Endothelial cell (in vitro differentiated cells): ENCODE results near the gene RASAL2. TPM values are rescaled to one million over a fixed set of nuclear protein-coding genes. Genes with fewer than 3 reads are reported as not detected.
"Not testable (repeated sequence)": the region's sequence is repeated elsewhere in the genome, so short reads cannot be mapped to it uniquely, and the experiment has no call there.

Source experiments
- DNase-seq: peaks from one replicate; pipeline ENCODE4 v3.0.0; 2021; ENCODE audit warnings: low spot score
- H3K27ac Mint-ChIP-seq: one replicate; pipeline ENCODE4 v1.8.0; 2021; ENCODE audit warnings: mixed read lengths, inconsistent platforms; ENCODE audit not compliant: unreplicated experiment
- H3K27me3 Mint-ChIP-seq: one replicate; pipeline ENCODE4 v1.8.0; 2021; ENCODE audit warnings: mild to moderate bottlenecking, moderate library complexity, mixed read lengths, inconsistent platforms; ENCODE audit not compliant: unreplicated experiment
- H3K36me3 Mint-ChIP-seq: one replicate; pipeline ENCODE4 v1.8.0; 2021; ENCODE audit warnings: mild to moderate bottlenecking, low read depth, mixed read lengths, inconsistent platforms; ENCODE audit not compliant: unreplicated experiment
- H3K4me1 Mint-ChIP-seq: one replicate; pipeline ENCODE4 v1.8.0; 2021; ENCODE audit warnings: mild to moderate bottlenecking, mixed read lengths, inconsistent platforms; ENCODE audit not compliant: unreplicated experiment
- H3K4me3 Mint-ChIP-seq: one replicate; pipeline ENCODE4 v1.8.0; 2021; ENCODE audit warnings: mild to moderate bottlenecking, mixed read lengths, inconsistent platforms; ENCODE audit not compliant: unreplicated experiment
- H3K9me3 Mint-ChIP-seq: one replicate; pipeline ENCODE4 v1.8.0; 2021; ENCODE audit warnings: mixed read lengths, inconsistent platforms; ENCODE audit not compliant: unreplicated experiment
- CTCF ChIP-seq: fragments of 200-600 bp; sonication (generic); IDR thresholded peaks from one replicate; pipeline ENCODE4 v1.5.0; 2021; ENCODE audit warnings: antibody characterized with exemption; ENCODE audit not compliant: unreplicated experiment
- total RNA-seq: library from RNA; stranded (reverse); fragmentation: NEBNext Ultra II Directional; extraction: Animal tissue kit (Norgen Biotek cat#: 25700); gene quantifications from one replicate; pipeline ENCODE4 v1.2.1, GENCODE V29; 2021; ENCODE audit not compliant: unreplicated experiment

The RASAL2 gene
- total RNA-seq, 1 donor from 2014 or later = 82.1 TPM

- Mint-ChIP-seq H3K9me3 (no peaks in the 10 kb centered on the region), H3K4me3 (no peak overlapping the region), H3K27me3 (peaks cover 1% of the 10 kb centered on the region), H3K4me1 (peaks cover 11% of the 10 kb centered on the region), H3K27ac (no peak overlapping the region), H3K36me3 (no peaks in the 10 kb centered on the region)
- no peak for DNase-seq
- TF ChIP-seq CTCF = peak; percentile 68
These were observed 147.9 kb downstream of the RASAL2 start for GRCh38 chr1:178241837-178242236.

- TF ChIP-seq CTCF = no peak
- Mint-ChIP-seq H3K36me3 (peaks cover 11% of the 10 kb centered on the region), H3K4me3 (no peak overlapping the region), H3K4me1 (peaks cover 8% of the 10 kb centered on the region), H3K27ac (no peak overlapping the region), H3K27me3 (peaks cover 1% of the 10 kb centered on the region), H3K9me3 (no peaks in the 10 kb centered on the region)
- no peak for DNase-seq
These were observed 149.2 kb downstream of the RASAL2 start for GRCh38 chr1:178243119-178243518.

- Mint-ChIP-seq H3K27me3 (peaks cover 1% of the 10 kb centered on the region), H3K4me3 (no peak overlapping the region), H3K9me3 (no peaks in the 10 kb centered on the region), H3K27ac (no peak overlapping the region), H3K36me3 (peaks cover 18% of the 10 kb centered on the region), H3K4me1 (peaks cover 5% of the 10 kb centered on the region)
- no peak for TF ChIP-seq CTCF
- DNase-seq = no peak
These were observed 150.0 kb downstream of the RASAL2 start for GRCh38 chr1:178243890-178244289.

- not testable (repeated sequence) for DNase-seq, H3K27me3 Mint-ChIP-seq, H3K9me3 Mint-ChIP-seq, H3K27ac Mint-ChIP-seq
- peaks cover 29% of the 10 kb centered on the region for H3K36me3 Mint-ChIP-seq
- H3K4me3 Mint-ChIP-seq = peak overlapping the region; percentile 43
- H3K4me1 Mint-ChIP-seq = peaks cover 11% of the 10 kb centered on the region
These were observed 154.4 kb downstream of the RASAL2 start for GRCh38 chr1:178248284-178248683.

- DNase-seq, H3K9me3 Mint-ChIP-seq, H3K27me3 Mint-ChIP-seq: not testable (repeated sequence)
- H3K27ac Mint-ChIP-seq = peak overlapping the region; percentile 32
- peaks cover 17% of the 10 kb centered on the region for H3K4me1 Mint-ChIP-seq
- H3K4me3 Mint-ChIP-seq = peak overlapping the region; percentile 37
- peaks cover 22% of the 10 kb centered on the region for H3K36me3 Mint-ChIP-seq
These were observed 159.7 kb downstream of the RASAL2 start for GRCh38 chr1:178253581-178253980.

GRCh38 chr1:178254433-178254832 is 160.5 kb downstream of the RASAL2 start:
- Mint-ChIP-seq H3K36me3 (peaks cover 16% of the 10 kb centered on the region), H3K4me3 (peak overlapping the region; percentile 27), H3K27ac (peak overlapping the region; percentile 93)

More at GRCh38 chr1:178254433-178254832, 160.5 kb downstream of the RASAL2 start:
- no peak for TF ChIP-seq CTCF
- DNase-seq = no peak
- peaks cover 8% of the 10 kb centered on the region for H3K27me3 Mint-ChIP-seq
- H3K4me1 Mint-ChIP-seq = peaks cover 17% of the 10 kb centered on the region
- H3K9me3 Mint-ChIP-seq = no peaks in the 10 kb centered on the region
